Mesothelial cell of epicardium (in vitro differentiated cells): Measurements from ENCODE around the gene BIN1. TPM values are rescaled to one million over a fixed set of nuclear protein-coding genes. Genes with fewer than 3 reads are reported as not detected.

ENCODE experiments used
- DNase-seq, 2 experiments: peaks; one replicate each; pipeline ENCODE4 v3.0.0; 2021; ENCODE audit warnings: low spot score in 2 of 2; ENCODE audit not compliant: unreplicated experiment in 2 of 2
- H3K27ac Mint-ChIP-seq: 2 replicates; pipeline ENCODE4 v1.8.0; 2021; ENCODE audit warnings: mixed read lengths
- H3K27me3 Mint-ChIP-seq: 2 replicates; pipeline ENCODE4 v1.8.0; 2021; ENCODE audit warnings: low read depth, mixed read lengths
- H3K36me3 Mint-ChIP-seq: 2 replicates; pipeline ENCODE4 v1.8.0; 2021; ENCODE audit warnings: mixed read lengths
- H3K4me1 Mint-ChIP-seq: 2 replicates; pipeline ENCODE4 v1.8.0; 2021; ENCODE audit warnings: mixed read lengths
- H3K4me3 Mint-ChIP-seq: 2 replicates; pipeline ENCODE4 v1.8.0; 2021; ENCODE audit warnings: mild to moderate bottlenecking, moderate library complexity, mixed read lengths
- H3K9me3 Mint-ChIP-seq: 2 replicates; pipeline ENCODE4 v1.8.0; 2021; ENCODE audit warnings: mixed read lengths
- total RNA-seq: library from RNA; stranded (reverse); gene quantifications from 3 replicates; pipeline ENCODE4 v1.2.1, GENCODE V29; 2021
- TF ChIP-seq, protein P1 (sequence below): fragments of 200-600 bp; sonication (generic); IDR thresholded peaks from one replicate; pipeline ENCODE4 v1.5.0; 2021; ENCODE audit warnings: antibody characterized with exemption; ENCODE audit not compliant: unreplicated experiment

Gene BIN1
- total RNA-seq, 1 donor from 2014 or later = 45.7 TPM

DNA sequence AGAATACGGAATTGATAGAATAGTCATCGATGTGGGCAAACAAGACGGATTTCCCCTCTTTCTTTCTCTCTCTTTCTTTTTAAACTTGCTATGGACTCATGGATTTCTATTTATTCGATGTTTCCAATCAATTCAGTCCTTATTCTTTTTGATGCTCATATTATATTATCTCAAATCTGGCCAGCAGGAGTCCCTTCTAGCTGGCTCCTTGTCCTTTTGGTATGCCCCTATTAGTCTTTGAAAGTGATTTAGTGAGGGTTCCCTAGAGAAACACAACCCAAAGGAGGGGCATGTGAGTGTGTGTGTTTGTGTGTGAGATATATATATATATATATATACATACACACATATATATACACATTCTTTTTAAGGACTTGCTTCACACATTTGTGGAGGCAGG is 23.5 kb upstream of the BIN1 start:
- TF ChIP-seq, protein P1, sequence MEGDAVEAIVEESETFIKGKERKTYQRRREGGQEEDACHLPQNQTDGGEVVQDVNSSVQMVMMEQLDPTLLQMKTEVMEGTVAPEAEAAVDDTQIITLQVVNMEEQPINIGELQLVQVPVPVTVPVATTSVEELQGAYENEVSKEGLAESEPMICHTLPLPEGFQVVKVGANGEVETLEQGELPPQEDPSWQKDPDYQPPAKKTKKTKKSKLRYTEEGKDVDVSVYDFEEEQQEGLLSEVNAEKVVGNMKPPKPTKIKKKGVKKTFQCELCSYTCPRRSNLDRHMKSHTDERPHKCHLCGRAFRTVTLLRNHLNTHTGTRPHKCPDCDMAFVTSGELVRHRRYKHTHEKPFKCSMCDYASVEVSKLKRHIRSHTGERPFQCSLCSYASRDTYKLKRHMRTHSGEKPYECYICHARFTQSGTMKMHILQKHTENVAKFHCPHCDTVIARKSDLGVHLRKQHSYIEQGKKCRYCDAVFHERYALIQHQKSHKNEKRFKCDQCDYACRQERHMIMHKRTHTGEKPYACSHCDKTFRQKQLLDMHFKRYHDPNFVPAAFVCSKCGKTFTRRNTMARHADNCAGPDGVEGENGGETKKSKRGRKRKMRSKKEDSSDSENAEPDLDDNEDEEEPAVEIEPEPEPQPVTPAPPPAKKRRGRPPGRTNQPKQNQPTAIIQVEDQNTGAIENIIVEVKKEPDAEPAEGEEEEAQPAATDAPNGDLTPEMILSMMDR = no peak
- Mint-ChIP-seq H3K4me3 (no peak overlapping the region), H3K27me3 (no peaks in the 10 kb centered on the region), H3K9me3 (peaks cover 5% of the 10 kb centered on the region), H3K36me3 (no peaks in the 10 kb centered on the region), H3K4me1 (peaks cover 11% of the 10 kb centered on the region), H3K27ac (no peak overlapping the region)
- no peak for DNase-seq

DNA sequence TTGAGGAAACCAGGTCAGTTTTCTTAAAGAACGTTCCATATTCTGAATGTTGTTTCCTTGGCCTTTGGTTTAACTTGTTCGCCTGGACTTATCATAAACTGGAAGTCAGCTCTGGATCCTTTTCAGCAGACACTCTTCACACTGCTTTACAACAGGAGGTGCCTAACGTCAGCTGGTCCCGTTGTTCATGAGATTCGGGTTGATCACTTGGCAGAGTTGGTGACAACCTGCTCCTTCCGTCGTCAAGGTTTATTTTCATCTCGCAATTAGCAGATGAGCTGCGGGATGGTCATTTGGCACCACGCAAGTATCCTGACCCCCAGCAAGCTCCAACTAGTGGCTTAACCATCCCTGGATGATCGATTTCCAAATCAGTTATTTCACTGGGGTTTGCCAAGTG is 23.0 kb upstream of the BIN1 start:
- Mint-ChIP-seq H3K27me3 (no peaks in the 10 kb centered on the region), H3K4me3 (no peak overlapping the region), H3K9me3 (peaks cover 6% of the 10 kb centered on the region), H3K36me3 (no peaks in the 10 kb centered on the region), H3K27ac (no peak overlapping the region), H3K4me1 (peaks cover 11% of the 10 kb centered on the region)
- TF ChIP-seq, protein P1 = no peak
- DNase-seq = no peak

GRCh38 chr2:127128445-127128904 is 21.5 kb upstream of the BIN1 start:
- Mint-ChIP-seq H3K27ac (no peak overlapping the region), H3K36me3 (no peaks in the 10 kb centered on the region), H3K27me3 (no peaks in the 10 kb centered on the region), H3K4me3 (peak overlapping the region; percentile 1), H3K4me1 (peaks cover 5% of the 10 kb centered on the region), H3K9me3 (peaks cover 6% of the 10 kb centered on the region)
- no peak for DNase-seq
- TF ChIP-seq, protein P1 = no peak

- H3K4me1 Mint-ChIP-seq = peaks cover 5% of the 10 kb centered on the region
- H3K4me3 Mint-ChIP-seq = no peak overlapping the region
- peaks cover 20% of the 10 kb centered on the region for H3K9me3 Mint-ChIP-seq
Measured at GRCh38 chr2:127125821-127126220, 18.9 kb upstream of the BIN1 start.

GRCh38 chr2:127124426-127124825 is 17.5 kb upstream of the BIN1 start:
- H3K27ac Mint-ChIP-seq = no peak overlapping the region
- H3K4me3 Mint-ChIP-seq = no peak overlapping the region
- no peaks in the 10 kb centered on the region for H3K36me3 Mint-ChIP-seq
- no peak for DNase-seq
- H3K4me1 Mint-ChIP-seq = peaks cover 5% of the 10 kb centered on the region
- TF ChIP-seq, protein P1 = no peak
- H3K27me3 Mint-ChIP-seq = no peaks in the 10 kb centered on the region
- peaks cover 24% of the 10 kb centered on the region for H3K9me3 Mint-ChIP-seq

More at GRCh38 chr2:127125821-127126220, 18.9 kb upstream of the BIN1 start:
- no peak for DNase-seq
- Mint-ChIP-seq H3K27ac (no peak overlapping the region), H3K27me3 (no peaks in the 10 kb centered on the region), H3K36me3 (no peaks in the 10 kb centered on the region)
- TF ChIP-seq, protein P1 = no peak
